Stimulated activated CD8-positive, alpha-beta memory T cell treated with anti-CD3 and anti-CD28 coated beads, Interleukin-15, amount 100 ng/mL, for 1 hour (primary cell): ENCODE data around the gene HBB.
"Not testable (repeated sequence)": the region's sequence is repeated elsewhere in the genome, so short reads cannot be mapped to it uniquely, and the experiment has no call there.

Source experiments
- DNase-seq: peaks from one replicate; pipeline ENCODE4 v3.0.0-alpha.2; 2020; ENCODE audit warnings: low read depth

HBB gene

GRCh38 chr11:5226732-5227310 lies at the start of gene HBB:
Gene HBB, minus strand, starts transcription at chr11:5227071. Its CDS starts 50 bp downstream, at chr11:5227021.
- no peak for DNase-seq

GRCh38 chr11:5275369-5276110 lies 48.7 kb upstream of the HBB start:
- no peak for DNase-seq

- no peak for DNase-seq
Measured at GRCh38 chr11:5274395-5274794, 47.5 kb upstream of the HBB start.

- DNase-seq: no peak
Measured at GRCh38 chr11:5272395-5273017, 45.6 kb upstream of the HBB start.

- no peak for DNase-seq
Measured at GRCh38 chr11:5269715-5270147, 42.9 kb upstream of the HBB start, which contains the start of gene HBE1. Gene HBE1, minus strand, starts transcription at chr11:5269945. Its CDS starts 55 bp downstream, at chr11:5269890.

- DNase-seq: no peak
Measured at GRCh38 chr11:5267033-5267563, 40.2 kb upstream of the HBB start.

- no peak for DNase-seq
Measured at GRCh38 chr11:5266609-5267008, 39.7 kb upstream of the HBB start.

GRCh38 chr11:5265832-5266231 lies 39.0 kb upstream of the HBB start:
- DNase-seq: no peak

- no peak for DNase-seq
Measured at GRCh38 chr11:5258543-5259262, 31.8 kb upstream of the HBB start.

GRCh38 chr11:5257296-5257695 lies 30.4 kb upstream of the HBB start:
- no peak for DNase-seq

GRCh38 chr11:5254646-5255413 lies 28.0 kb upstream of the HBB start, which contains the start of gene HBG2:
Gene HBG2, minus strand, starts transcription at chr11:5254781. Its CDS starts 53 bp downstream, at chr11:5254728.
- DNase-seq: not testable (repeated sequence)

- not testable (repeated sequence) for DNase-seq
Measured at GRCh38 chr11:5254023-5254422, 27.2 kb upstream of the HBB start.

- DNase-seq: not testable (repeated sequence)
Measured at GRCh38 chr11:5253440-5253839, 26.6 kb upstream of the HBB start.

GRCh38 chr11:5252919-5253265 lies 26.0 kb upstream of the HBB start:
- no peak for DNase-seq

GRCh38 chr11:5252192-5252918 lies 25.5 kb upstream of the HBB start:
- no peak for DNase-seq

GRCh38 chr11:5251746-5252145 lies 24.9 kb upstream of the HBB start:
- no peak for DNase-seq

GRCh38 chr11:5250543-5251204 lies 23.8 kb upstream of the HBB start:
- DNase-seq: no peak

- not testable (repeated sequence) for DNase-seq
Measured at GRCh38 chr11:5249807-5250396, 23.0 kb upstream of the HBB start, which contains the start of gene HBG1. Gene HBG1, minus strand, starts transcription at chr11:5249857. Its CDS starts 53 bp downstream, at chr11:5249804.

GRCh38 chr11:5248498-5248897 lies 21.6 kb upstream of the HBB start:
- DNase-seq: not testable (repeated sequence)
